ENCODE results near the gene AARS2.

AARS2 gene

GRCh38 chr6:44276667-44277640 lies 36.2 kb downstream of the AARS2 start:
- DNase-seq (ENCODE audit: low read depth in 2 of 2, low spot score in 1 of 2): no peak

GRCh38 chr6:44275749-44276648 lies 37.1 kb downstream of the AARS2 start:
- DNase-seq (ENCODE audit: low read depth in 2 of 2, low spot score in 1 of 2): no peak

GRCh38 chr6:44275271-44275748 lies 37.8 kb downstream of the AARS2 start:
- DNase-seq (ENCODE audit: low read depth in 2 of 2, low spot score in 1 of 2): no peak

GRCh38 chr6:44273617-44274016 lies 39.5 kb downstream of the AARS2 start:
- DNase-seq (ENCODE audit: low read depth in 2 of 2, low spot score in 1 of 2): no peak

GRCh38 chr6:44272999-44273566 lies 40.1 kb downstream of the AARS2 start:
- DNase-seq (ENCODE audit: low read depth in 2 of 2, low spot score in 1 of 2): no peak

- DNase-seq (ENCODE audit: low read depth in 2 of 2, low spot score in 1 of 2): no peak
These were observed 40.6 kb downstream of the AARS2 start for GRCh38 chr6:44272529-44272928.

GRCh38 chr6:44271914-44272313 lies 41.2 kb downstream of the AARS2 start:
- no peak for DNase-seq (ENCODE audit: low read depth in 2 of 2, low spot score in 1 of 2)

- no peak for DNase-seq (ENCODE audit: low read depth in 2 of 2, low spot score in 1 of 2)
These were observed 41.8 kb downstream of the AARS2 start for GRCh38 chr6:44271406-44271723.

GRCh38 chr6:44270526-44271405 lies 42.4 kb downstream of the AARS2 start:
- DNase-seq (ENCODE audit: low read depth in 2 of 2, low spot score in 1 of 2): no peak

GRCh38 chr6:44269921-44270525 lies 43.1 kb downstream of the AARS2 start, which contains the start of gene TMEM151B:
TSS of gene TMEM151B (plus strand) at chr6:44270450. CDS start at chr6:44270743, 293 bp downstream.
- DNase-seq (ENCODE audit: low read depth in 2 of 2, low spot score in 1 of 2): no peak

GRCh38 chr6:44269178-44269920 lies 43.8 kb downstream of the AARS2 start:
- DNase-seq (ENCODE audit: low read depth in 2 of 2, low spot score in 1 of 2): no peak

GRCh38 chr6:44268095-44268628 lies 45.0 kb downstream of the AARS2 start:
- no peak for DNase-seq (ENCODE audit: low read depth in 2 of 2, low spot score in 1 of 2)

GRCh38 chr6:44267252-44267651 lies 45.9 kb downstream of the AARS2 start:
- no peak for DNase-seq (ENCODE audit: low read depth in 2 of 2, low spot score in 1 of 2)

- no peak for DNase-seq (ENCODE audit: low read depth in 2 of 2, low spot score in 1 of 2)
These were observed 46.8 kb downstream of the AARS2 start for GRCh38 chr6:44266347-44266746.

GRCh38 chr6:44265722-44266233 lies 47.4 kb downstream of the AARS2 start:
- DNase-seq (ENCODE audit: low read depth in 2 of 2, low spot score in 1 of 2): no peak

- peak; percentile 91 to 93 for DNase-seq (ENCODE audit: low read depth in 2 of 2, low spot score in 1 of 2)
These were observed 48.0 kb downstream of the AARS2 start, which contains the start of gene NFKBIE for GRCh38 chr6:44265007-44265721. TSS of gene NFKBIE (minus strand) at chr6:44265551. CDS start at chr6:44265346, 205 bp downstream.

- DNase-seq (ENCODE audit: low read depth in 2 of 2, low spot score in 1 of 2): no peak
These were observed 48.8 kb downstream of the AARS2 start for GRCh38 chr6:44264154-44265006.

Measured in stimulated activated CD8-positive, alpha-beta memory T cell treated with anti-CD3 and anti-CD28 coated beads, Interleukin-4, amount 100 ng/mL, for 1 hour (primary cell).